Activated CD8-positive, alpha-beta memory T cell treated with anti-CD3 and anti-CD28 coated beads, Interleukin-2, amount 50 U/mL, for 1 hour (primary cell): ENCODE data around the gene SPECC1L.

ENCODE experiments used
- DNase-seq: peaks from one replicate; pipeline ENCODE4 v3.0.0-alpha.2; 2020; ENCODE audit errors: extremely low read depth

The SPECC1L gene

DNA sequence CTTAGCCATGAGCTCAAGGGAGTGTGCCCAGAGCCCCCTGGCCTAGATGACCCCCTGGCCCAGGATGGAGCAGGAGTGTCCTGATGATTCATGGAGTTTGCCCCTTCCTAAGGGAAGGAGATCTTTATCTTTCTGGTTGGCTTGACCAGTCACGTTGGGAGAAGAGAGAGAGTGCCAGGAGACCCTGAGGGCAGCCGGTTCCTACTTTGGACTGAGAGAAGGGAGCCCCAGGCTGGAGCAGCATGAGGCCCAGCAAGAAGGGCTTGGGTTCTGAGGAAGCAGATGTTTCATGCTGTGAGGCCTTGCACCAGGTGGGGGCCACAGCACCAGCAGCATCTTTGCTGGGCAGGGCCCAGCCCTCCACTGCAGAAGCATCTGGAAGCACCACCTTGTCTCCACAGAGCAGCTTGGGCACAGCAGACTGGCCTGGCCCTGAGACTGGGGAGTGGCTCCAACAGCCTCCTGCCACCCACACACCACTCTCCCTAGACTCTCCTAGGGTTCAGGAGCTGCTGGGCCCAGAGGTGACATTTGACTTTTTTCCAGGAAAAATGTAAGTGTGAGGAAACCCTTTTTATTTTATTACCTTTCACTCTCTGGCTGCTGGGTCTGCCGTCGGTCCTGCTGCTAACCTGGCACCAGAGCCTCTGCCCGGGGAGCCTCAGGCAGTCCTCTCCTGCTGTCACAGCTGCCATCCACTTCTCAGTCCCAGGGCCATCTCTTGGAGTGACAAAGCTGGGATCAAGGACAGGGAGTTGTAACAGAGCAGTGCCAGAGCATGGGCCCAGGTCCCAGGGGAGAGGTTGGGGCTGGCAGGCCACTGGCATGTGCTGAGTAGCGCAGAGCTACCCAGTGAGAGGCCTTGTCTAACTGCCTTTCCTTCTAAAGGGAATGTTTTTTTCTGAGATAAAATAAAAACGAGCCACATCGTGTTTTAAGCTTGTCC is 171.0 kb downstream of the SPECC1L start:
- DNase-seq, result no peak

DNA sequence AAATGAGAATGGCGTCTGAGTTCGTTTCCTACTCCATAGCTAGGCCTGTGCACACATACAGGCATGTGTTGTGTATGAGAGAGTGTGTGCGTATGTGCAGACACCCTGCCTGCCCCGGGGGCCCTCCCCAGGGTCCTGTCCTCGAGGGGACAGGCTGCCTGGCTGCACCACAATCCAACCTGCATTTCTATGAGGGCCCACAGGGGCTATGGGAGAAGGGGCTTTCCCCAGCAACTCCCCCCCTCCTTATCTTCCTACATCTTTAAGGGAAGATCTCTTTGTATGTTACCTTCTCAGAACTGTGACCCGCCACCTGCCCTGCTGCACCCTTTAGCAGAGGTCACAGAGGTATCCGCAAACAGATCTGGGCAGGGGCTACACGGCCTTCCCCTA is 171.7 kb downstream of the SPECC1L start:
- DNase-seq, result no peak

DNA sequence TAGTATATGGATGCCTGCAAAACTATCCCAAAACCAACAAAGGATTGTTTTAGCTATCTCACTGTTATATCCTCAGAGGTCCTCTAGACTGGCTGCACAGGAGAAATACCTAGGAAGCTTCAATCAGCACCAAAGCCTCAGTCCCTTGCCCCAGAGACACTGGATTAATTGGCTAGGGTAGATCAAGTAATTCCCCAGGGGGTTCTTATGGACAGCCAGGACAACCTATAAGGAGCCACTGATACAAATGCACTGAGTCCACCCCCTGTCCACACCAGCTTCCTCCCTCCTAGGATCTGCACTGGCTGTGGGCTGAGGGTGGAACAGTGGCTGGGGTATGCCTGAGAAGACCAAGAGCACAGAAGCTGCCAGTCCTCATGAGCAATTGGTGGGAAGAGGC is 173.0 kb downstream of the SPECC1L start:
- DNase-seq, result no peak

DNA sequence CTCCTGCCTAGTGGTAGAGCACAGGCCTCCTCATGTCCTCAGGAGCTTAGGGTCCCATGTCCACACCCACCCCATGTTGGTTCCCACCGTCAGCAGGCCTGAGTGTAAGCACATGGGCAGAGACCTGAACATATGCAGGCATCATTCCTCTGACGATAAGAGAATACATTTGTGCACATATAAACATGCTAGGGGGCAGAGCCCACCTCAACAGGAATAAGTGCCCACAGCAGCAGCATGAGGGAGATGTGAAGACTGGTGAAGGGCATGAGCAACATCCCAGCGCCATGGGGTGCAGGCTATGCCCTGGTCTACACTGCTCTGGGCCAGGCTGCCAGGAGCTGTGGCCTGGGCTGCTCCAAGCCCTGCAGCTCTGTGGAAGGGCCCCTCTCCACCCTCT is 173.6 kb downstream of the SPECC1L start:
- no peak for DNase-seq

DNA sequence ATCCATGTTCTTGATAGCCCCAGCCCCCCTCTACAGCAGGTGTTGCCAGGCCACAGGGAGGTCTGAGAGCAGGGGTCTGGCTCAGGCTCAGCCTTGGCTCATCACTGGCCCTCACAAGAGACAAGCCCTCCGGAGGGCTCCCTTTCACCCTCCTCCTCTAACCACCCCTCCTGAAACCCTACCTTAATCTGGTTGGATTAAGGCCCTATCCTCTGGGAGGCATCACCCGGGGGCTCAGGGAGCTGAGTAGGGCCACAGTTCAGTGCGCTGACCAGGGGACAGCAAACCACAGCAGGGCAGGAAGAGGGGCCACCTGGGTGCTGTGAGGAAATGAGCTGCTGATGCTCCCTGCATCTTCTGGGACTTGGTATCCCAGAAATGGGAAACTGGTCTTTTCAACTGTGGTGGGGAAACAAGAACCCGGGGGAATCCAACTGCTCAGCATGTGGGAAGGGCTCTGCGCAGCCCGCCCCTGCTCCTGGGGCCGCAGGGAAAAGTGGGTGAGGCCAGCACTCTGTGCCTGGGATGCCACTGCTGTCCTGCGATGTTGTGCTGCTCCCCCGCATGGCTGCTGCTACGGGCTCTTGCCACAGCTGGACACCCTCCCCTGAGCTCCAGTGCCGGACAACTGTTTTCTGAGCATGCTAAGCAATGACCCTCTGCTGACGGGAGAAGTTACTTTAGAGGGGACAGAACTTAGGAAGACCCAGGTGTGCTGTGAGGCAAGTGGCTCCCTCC is 174.3 kb downstream of the SPECC1L start:
- no peak for DNase-seq

DNA sequence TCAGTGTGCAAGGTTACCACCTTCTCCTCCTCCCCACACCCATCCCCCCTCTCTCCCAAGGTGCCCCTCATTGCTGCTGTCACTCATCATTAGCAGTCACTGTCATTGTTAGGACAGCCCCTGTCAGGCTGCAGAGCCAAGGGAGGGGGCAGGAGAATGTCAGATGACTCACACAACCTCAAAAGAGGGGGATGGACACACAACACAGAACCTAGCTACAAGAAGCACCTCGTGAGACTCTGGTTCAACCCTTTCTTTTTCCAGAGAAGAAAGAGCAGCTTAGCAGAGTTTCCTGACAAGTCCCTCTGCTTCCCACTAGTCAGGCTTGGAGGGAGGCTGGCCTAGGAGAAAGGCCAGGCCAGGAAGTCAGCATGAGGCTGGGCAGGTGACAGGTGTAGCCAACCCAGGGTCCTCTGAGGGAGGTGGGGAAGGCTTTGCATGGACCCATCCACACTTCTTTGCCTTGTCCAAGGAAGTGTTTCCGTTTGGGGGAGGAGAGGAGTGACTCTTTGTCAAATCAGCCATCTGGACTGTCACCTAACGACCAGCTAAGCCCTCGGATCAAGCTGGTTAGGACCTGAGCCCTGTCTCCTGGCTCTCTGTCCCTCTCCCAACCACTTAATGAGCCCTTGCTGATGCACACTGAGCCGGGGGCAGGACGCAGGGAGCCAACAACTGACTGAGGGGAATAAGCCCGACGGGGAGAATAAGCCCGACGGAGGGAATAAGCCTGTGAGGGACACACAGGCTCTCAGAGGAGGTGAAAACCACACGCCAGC is 175.0 kb downstream of the SPECC1L start:
- no peak for DNase-seq

DNA sequence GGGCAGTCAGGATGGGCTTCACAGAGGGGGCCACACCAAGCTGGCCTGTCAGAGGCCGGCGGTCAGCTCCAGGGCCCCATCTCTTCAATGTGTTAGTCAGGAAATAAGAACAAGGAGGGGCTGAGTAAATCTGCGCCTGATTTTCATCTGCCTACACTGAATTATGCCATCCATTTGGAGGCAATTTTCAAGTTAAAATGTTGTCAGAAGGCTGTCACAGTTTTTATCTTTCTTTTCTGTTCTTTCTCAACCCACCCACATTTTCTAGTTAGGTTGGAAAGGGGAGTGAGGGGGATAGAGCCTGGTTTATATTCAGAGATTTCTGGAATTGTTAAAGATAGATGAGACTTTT is 175.6 kb downstream of the SPECC1L start:
- DNase-seq, result no peak

DNA sequence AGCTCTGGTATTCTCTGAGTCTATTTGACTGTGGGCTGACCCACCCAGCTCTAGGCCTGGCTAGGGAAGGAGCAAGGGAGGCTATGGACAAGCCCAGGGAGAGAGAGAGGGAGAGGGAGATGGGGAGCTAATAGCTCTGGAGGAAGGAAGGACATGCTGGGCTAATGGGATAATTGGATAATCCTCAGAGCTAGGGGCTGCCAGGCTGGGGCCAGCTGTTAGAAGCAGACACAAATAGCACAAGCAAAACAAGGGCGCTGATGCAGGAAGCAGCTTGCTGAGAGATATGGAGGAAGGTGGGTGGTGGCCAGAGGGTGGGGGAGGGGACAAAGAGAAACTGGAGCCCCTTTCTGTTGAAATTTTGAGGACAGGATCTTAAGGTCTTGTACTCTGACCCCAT is 180.0 kb downstream of the SPECC1L start:
- DNase-seq, result no peak

DNA sequence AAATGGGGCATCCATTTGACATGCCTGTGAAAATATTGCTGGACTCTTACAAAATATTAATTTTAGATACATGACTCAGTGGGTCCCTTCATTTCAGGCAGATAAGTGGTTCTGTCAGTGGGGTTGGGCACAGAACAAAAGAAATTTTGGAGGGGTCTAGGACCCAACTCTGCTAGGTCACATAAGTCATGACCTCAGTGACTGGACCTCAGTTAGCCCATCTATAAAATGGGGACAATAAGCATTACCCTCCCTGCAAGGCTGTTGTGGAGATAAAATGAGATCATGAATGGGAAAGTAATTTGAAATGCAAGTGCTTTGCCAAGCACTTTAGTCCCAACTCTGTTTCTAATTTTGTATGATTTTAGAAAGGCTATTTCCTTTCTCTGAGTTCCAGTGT is 180.5 kb downstream of the SPECC1L start:
- no peak for DNase-seq

DNA sequence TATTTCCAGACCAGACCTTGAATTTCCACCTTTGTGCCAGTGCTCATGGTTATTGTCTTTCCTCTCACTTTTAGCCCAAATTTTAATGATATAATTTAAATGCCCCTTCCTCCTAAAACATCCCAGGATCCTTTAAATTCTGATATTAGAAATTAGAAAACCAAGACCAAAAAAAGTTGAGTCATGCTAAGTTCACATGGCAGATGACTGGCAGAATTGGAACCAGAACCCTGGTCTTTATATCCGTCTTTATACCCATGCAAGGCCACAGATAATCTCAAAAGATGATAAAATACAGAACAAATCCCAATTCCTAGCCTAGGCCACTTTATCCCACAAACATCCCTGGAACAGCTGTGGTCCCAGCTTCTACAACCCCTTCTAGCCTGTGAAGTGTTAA is 183.2 kb downstream of the SPECC1L start:
- no peak for DNase-seq

DNA sequence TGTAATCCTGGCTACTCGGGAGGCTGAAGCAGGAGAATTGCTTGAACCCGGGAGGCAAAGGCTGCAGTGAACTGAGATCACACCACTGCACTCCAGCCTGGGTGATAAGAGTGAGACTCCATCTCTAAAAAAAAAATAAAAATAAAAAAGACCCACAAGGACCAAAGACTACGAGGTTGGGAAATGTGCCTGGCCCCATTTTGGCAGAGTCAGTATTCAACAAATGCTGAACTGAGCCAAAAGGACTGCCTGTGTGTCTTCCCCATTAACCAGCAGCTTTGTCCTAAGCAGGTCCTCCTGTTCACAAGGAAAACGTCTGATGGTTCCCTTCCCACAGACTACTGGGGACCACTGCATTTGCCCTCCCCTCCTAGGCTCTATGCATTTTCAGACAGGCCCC is 184.4 kb downstream of the SPECC1L start:
- DNase-seq, result no peak

DNA sequence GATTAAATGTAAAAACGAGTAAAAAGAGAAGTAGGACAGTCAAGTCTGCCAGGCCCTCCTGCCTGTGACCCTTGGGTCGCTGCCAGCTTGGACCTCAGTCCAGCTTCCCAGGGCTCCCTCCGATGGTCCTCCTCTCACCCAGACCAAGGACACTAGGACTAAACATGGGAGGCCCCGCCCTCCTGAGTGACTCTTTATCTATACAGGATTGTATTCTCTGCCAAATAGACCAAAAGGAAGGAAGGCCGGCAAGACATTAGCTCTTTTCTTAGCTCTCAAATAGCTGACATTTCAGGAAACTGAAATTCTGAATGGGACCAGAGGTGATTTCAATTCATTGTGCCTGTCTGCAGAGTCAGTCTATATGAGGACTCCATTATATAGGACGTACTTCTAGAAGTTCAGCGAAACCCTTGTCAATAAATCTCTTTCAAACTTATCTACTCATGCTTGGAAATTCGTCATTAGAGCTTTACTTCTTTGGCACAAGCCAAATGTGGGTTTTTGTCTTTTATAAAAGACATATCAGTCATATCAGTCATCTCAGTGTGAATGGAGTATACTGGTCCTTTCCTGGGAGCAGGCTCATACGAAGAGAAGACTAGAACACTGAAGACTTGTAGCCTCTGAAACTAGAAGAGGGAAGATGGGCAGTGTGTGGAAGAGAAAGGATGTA is 185.3 kb downstream of the SPECC1L start:
- DNase-seq, result no peak

DNA sequence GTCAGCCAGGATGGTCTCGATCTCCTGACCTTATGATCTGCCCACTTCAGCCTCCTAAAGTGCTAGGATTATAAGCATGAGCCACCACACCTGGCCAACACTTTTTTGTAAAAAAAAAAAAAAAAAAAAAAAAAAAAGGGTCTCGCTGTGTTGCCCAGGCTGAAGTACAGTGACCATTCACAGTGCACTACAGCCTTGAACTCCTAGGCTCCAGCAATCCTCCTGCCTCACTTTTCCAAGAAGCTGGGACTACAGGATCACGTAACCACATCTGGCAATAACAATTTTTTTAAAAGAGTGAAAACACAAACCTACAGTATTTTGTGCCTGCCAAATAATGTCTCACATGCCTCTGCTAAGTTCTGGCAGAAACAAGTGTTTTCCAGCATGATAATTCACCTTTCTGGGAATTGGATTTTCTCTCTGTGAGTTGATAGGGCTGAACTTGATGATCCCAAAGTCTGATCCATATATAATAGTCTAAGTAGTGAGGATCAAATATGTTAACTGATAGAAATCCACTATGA is 187.3 kb downstream of the SPECC1L start:
- no peak for DNase-seq

DNA sequence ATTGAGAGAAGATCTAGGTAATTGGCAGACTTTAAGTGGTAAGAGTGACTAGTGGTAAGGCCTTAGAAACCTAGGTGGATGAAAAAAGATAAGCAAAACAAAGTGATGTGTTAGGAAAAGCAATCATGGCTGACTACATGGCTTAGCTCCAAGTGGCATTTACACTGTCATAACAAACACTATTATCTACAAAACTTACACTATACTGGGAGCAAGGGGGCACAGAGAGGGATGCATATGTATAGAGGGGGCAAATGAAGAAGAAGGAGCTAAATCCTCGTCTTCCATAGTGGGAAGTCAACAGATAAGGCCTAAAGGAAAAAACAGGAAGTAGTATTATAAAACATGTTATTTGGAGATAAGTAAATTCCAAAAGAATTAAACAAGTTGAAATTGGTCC is 189.3 kb downstream of the SPECC1L start:
- no peak for DNase-seq

DNA sequence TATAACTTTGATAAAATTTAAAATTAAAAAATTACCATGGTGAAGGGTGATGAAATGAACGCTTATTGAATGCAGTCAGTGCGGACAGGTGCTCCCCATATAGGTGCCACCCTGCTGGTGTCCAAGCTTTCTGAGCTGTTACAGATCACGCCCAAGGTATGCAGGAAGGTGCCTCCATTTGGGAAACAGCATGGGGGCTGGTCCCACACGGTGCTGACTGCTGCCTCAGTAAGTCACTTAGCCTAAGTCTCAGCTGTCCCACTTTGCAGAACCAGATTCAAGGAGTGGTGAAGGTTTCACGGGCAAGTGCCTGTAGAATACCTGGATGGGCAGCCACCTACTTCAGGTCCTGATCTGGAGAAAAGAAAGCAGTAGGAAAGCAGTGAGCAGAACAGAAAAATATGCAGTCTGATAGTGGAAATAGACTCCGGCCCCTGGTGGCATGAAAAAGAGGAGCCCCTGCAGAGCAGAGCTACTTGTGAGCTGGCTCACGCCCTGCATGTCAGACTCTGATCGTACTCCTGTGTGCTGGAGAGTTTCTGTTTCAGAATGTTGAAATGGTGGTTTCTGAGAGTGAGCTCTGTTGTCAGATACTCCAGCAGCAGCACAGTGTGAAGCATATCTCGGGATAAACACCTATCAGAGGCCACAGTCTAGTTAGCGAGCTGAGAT is 189.9 kb downstream of the SPECC1L start:
- no peak for DNase-seq

DNA sequence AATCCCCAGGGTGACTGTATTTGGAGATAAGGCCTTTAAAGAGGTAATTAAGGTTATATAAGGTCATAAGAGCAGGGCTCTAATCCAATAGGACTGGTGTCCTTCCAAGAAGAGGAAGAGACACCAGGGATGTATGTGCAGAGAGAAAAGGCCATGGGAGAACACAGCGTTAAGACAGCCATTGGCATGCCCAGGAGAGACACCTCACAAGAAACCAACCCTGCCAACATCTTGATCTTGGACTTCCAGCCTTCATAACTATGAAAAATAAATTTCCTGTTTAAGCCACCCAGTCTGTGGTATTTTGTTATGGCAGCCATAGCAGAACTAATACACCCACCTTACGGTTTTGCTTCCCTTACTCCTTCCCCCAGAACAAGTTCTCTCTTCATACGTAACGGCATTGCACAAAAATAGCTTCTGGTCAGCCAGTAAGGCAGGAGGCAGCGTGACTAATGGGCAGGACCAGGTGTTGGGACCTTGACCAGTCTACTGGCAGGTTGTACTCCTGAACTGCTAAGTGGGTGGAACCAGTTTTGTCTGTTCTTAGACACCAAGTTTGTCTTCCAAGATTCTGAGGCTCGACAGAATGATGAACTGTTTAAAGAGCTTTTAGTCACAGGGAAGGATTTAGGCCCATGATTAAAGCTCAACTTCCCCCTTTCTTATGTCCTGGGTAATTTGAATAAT is 192.6 kb downstream of the SPECC1L start:
- no peak for DNase-seq

DNA sequence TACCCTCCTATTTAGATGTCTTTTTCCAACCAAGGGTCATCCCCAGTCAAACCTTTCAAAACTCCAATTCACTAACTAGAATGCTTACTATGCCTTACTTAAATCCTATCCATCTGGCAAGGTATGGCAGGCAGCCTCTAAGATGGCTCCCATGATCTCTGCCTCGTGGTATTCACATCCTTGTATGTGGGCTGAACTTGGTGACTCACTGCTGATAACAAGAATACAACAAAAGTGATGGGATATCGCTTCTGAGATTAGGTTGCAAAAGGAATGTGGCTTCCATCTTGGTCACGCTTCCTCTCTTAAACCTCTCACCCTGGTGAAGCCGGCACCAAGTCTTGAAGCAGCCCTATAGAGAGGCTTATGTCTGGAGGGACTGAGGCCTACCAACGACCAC is 194.9 kb downstream of the SPECC1L start:
- no peak for DNase-seq

DNA sequence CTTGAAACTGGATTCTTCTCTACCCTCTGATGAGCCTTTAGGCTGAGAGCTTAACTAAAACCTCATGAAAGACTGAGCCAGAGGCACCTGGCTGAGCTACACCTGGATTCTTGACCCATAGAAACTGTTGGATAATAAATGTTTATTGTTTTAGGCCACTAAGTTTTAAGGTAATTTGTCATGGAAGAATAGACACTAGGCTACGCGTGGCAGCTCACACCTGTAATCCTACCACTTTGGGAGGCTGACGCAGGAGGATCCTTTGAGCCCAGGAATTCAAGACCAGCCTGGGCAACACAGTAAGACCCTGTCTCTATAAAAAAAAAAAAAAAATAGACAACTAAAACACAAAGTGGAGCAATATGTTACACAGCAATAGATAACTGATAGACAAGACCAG is 195.3 kb downstream of the SPECC1L start:
- DNase-seq, result no peak

DNA sequence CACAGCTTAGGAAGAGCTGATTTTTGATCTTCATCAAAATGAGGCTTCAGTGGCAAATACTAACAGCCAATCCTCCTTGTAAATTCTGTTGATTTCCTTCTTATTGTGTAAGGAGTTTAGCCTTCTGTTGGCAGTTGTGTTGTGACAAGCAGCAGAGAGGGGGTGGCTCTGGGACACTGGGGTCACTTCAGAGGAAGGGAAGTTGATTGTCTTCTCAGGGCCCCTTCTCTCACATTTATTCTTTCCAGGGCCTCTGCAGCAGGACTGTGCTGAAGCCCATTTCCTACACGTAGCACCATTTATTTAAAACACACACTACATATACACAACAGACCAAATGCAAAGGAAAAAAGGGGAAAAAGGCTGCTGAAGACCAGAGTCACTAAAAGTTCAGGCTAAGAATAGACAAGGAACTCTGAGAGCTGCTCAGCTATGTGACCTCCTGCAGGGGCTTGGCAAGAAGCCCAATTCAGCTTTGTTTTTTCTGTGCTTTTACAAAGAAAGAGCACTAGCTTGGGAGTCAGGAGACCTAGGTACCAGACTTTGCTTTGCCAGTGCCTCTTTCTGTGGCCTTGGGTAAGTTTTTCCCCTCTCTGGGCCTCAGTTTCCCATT is 196.2 kb downstream of the SPECC1L start:
- no peak for DNase-seq

DNA sequence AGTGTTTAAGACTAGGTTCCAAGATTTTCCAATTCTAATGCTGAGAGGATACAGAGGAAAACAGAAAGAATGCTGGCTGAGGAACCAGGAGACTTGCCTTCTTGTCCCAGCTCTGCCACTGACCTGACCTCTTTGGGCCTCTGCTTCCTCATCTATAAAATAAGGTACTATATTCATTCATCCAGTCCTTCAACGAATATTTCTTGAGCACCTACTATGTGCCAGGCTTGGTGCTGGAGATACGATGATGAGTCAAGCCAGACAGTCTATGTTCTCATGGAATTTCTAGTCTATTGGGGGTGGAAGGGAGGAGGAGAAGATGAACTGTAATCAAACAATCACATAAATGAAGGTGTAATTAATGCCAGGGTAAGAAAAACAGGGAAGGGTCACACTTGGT is 196.7 kb downstream of the SPECC1L start:
- no peak for DNase-seq
